ENCODE data around the gene MAPKAP1.

DNA sequence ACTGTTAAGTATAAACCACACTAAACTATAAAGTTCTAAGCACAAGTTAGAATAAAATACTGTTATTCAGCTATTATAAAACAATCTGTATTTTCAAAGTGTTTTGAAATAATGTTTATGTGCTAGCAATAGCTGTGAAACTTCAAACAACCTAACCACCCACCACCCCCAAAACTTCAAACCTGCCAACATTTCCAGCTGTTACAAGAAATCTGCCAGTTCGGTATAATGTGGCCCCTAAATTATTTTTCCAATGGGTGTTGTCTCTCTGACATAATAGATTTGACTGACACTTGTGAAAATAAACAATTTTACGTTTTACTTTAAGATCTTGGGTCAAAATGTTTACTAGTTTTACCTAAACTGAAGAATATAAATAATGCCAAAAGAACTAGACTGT is 24.7 kb downstream of the MAPKAP1 start:
- TF ChIP-seq EZH2 (IDR thresholded peaks at IDR 0.05; ENCODE audit: borderline replicate concordance, insufficient read depth, low read length, poor library complexity, severe bottlenecking) (no peak), POLR2AphosphoS5 (IDR thresholded peaks at IDR 0.05) (no peak), EP300 (conservative IDR thresholded peaks at IDR 0.05; ENCODE audit: poor library complexity, severe bottlenecking) (no peak), TAF1 (IDR thresholded peaks at IDR 0.05; ENCODE audit: low read depth) (no peak), SMC3 (conservative IDR thresholded peaks at IDR 0.05; ENCODE audit: poor library complexity) (no peak), MXI1 (conservative IDR thresholded peaks at IDR 0.05; ENCODE audit: poor library complexity, severe bottlenecking) (no peak)
- TF ChIP-seq, protein P1, sequence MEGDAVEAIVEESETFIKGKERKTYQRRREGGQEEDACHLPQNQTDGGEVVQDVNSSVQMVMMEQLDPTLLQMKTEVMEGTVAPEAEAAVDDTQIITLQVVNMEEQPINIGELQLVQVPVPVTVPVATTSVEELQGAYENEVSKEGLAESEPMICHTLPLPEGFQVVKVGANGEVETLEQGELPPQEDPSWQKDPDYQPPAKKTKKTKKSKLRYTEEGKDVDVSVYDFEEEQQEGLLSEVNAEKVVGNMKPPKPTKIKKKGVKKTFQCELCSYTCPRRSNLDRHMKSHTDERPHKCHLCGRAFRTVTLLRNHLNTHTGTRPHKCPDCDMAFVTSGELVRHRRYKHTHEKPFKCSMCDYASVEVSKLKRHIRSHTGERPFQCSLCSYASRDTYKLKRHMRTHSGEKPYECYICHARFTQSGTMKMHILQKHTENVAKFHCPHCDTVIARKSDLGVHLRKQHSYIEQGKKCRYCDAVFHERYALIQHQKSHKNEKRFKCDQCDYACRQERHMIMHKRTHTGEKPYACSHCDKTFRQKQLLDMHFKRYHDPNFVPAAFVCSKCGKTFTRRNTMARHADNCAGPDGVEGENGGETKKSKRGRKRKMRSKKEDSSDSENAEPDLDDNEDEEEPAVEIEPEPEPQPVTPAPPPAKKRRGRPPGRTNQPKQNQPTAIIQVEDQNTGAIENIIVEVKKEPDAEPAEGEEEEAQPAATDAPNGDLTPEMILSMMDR (IDR thresholded peaks at IDR 0.05; ENCODE audit: poor library complexity, severe bottlenecking) = no peak
- TF ChIP-seq, protein P2, sequence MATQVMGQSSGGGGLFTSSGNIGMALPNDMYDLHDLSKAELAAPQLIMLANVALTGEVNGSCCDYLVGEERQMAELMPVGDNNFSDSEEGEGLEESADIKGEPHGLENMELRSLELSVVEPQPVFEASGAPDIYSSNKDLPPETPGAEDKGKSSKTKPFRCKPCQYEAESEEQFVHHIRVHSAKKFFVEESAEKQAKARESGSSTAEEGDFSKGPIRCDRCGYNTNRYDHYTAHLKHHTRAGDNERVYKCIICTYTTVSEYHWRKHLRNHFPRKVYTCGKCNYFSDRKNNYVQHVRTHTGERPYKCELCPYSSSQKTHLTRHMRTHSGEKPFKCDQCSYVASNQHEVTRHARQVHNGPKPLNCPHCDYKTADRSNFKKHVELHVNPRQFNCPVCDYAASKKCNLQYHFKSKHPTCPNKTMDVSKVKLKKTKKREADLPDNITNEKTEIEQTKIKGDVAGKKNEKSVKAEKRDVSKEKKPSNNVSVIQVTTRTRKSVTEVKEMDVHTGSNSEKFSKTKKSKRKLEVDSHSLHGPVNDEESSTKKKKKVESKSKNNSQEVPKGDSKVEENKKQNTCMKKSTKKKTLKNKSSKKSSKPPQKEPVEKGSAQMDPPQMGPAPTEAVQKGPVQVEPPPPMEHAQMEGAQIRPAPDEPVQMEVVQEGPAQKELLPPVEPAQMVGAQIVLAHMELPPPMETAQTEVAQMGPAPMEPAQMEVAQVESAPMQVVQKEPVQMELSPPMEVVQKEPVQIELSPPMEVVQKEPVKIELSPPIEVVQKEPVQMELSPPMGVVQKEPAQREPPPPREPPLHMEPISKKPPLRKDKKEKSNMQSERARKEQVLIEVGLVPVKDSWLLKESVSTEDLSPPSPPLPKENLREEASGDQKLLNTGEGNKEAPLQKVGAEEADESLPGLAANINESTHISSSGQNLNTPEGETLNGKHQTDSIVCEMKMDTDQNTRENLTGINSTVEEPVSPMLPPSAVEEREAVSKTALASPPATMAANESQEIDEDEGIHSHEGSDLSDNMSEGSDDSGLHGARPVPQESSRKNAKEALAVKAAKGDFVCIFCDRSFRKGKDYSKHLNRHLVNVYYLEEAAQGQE (IDR thresholded peaks at IDR 0.05; ENCODE audit: borderline replicate concordance) = no peak
